Keratinocyte (primary cell): ENCODE measurements around the gene SSH2. TPM values are rescaled to one million over a fixed set of nuclear protein-coding genes. Genes with fewer than 3 reads are reported as not detected.

Experiments
- DNase-seq: peaks from one replicate; pipeline ENCODE4 v3.0.0-alpha.2; 2011; ENCODE audit warnings: low read depth, missing footprints, low spot score
- FAIRE-seq: peaks from 2 replicates; lab custom pipeline; 2011; peaks lifted over from hg19 to GRCh38; lab: Jason Lieb, UNC
- H2AFZ ChIP-seq: 2 replicates; pipeline ENCODE4 v1.6.0; 2012; ENCODE audit warnings: low read length, control low read depth, inconsistent platforms; ENCODE audit not compliant: control insufficient read depth
- H3K27ac ChIP-seq: 2 replicates; pipeline ENCODE4 v1.5.1; 2011; ENCODE audit warnings: low read length; ENCODE audit not compliant: control insufficient read depth, insufficient read depth
- H3K27me3 ChIP-seq: 3 replicates; pipeline ENCODE4 v1.6.0; 2011; ENCODE audit warnings: low read length; ENCODE audit not compliant: control insufficient read depth, insufficient read depth; ENCODE audit errors: extremely low read depth
- H3K36me3 ChIP-seq, 2 experiments: 2 replicates in 1 of 2; 3 replicates in 1 of 2; pipeline ENCODE4 v1.5.1; 2011; ENCODE audit warnings: low read length in 2 of 2, mild to moderate bottlenecking in 1 of 2; ENCODE audit not compliant: control insufficient read depth in 2 of 2, insufficient read depth in 2 of 2; ENCODE audit errors: extremely low read depth in 1 of 2
- H3K4me1 ChIP-seq: 3 replicates; pipeline ENCODE4 v1.5.1; 2011; ENCODE audit warnings: low read length; ENCODE audit not compliant: control insufficient read depth, insufficient read depth; ENCODE audit errors: extremely low read depth
- H3K4me2 ChIP-seq: 3 replicates; pipeline ENCODE4 v1.6.0; 2011; ENCODE audit warnings: low read depth, low read length; ENCODE audit not compliant: control insufficient read depth, insufficient read depth; ENCODE audit errors: extremely low read depth
- H3K4me3 ChIP-seq, 3 experiments: fragments of 200-600 bp in 1 of 3; sonication (generic) in 1 of 3; 2 replicates in 2 of 3; 3 replicates in 1 of 3; pipeline ENCODE4 v1.5.1; 2011 to 2016; ENCODE audit warnings: low read length in 3 of 3, mild to moderate bottlenecking in 3 of 3, control low read depth in 2 of 3, inconsistent platforms in 1 of 3, low read depth in 1 of 3, mixed read lengths in 1 of 3, mixed run types in 1 of 3, moderate library complexity in 1 of 3; ENCODE audit not compliant: control insufficient read depth in 2 of 3, insufficient read depth in 2 of 3; ENCODE audit errors: extremely low read depth in 1 of 3
- H3K79me2 ChIP-seq: 2 replicates; pipeline ENCODE4 v1.6.0; 2012; ENCODE audit warnings: low read length; ENCODE audit not compliant: control insufficient read depth, insufficient read depth
- H3K9ac ChIP-seq: 3 replicates; pipeline ENCODE4 v1.6.0; 2011; ENCODE audit warnings: low read length; ENCODE audit not compliant: control insufficient read depth, insufficient read depth; ENCODE audit errors: extremely low read depth
- H3K9me1 ChIP-seq: 3 replicates; pipeline ENCODE4 v1.6.0; 2011; ENCODE audit warnings: low read length; ENCODE audit not compliant: control insufficient read depth, insufficient read depth; ENCODE audit errors: extremely low read depth
- H3K9me3 ChIP-seq: 2 replicates; pipeline ENCODE4 v1.5.1; 2012; ENCODE audit warnings: low read depth, low read length; ENCODE audit not compliant: control insufficient read depth
- H4K20me1 ChIP-seq: 3 replicates; pipeline ENCODE4 v1.6.0; 2011; ENCODE audit warnings: low read length; ENCODE audit not compliant: control insufficient read depth, insufficient read depth; ENCODE audit errors: extremely low read depth
- EZH2 ChIP-seq: IDR thresholded peaks from one replicate; pipeline ENCODE4 v1.6.1; 2012; ENCODE audit warnings: inconsistent platforms, mild to moderate bottlenecking, low read length, moderate library complexity
- dilution Hi-C: fragments of 300-500 bp; cut with MboI; formaldehyde crosslinking; loops from one replicate; pipeline ENCODE4 v1.7.0; 2020; ENCODE audit warnings: low sequenced_read_pairs; ENCODE audit not compliant: extremely low pct_ligation_motif_present
- polyA plus RNA-seq, 5 experiments: library from polyadenylated mRNA; depleted of rRNA in 3 of 5; stranded (reverse) in 3 of 5; stranded (forward) in 1 of 5; unstranded in 1 of 5; fragments of >200 nt; gene quantifications; 1 replicate in 1 of 5; 2 replicates in 3 of 5; 3 replicates in 1 of 5; pipeline versions ENCODE4 v1.2.1 to v1.2.3, GENCODE V29; 2011 to 2012; ENCODE audit warnings: missing spikeins in 2 of 5, low read depth in 1 of 5, low replicate concordance in 1 of 5
- TF ChIP-seq, protein P1 (sequence below), 3 experiments: IDR thresholded peaks in 1 of 3; conservative IDR thresholded peaks in 1 of 3; optimal IDR thresholded peaks in 1 of 3; 2 replicates in 2 of 3; 3 replicates in 1 of 3; pipeline versions ENCODE3 to v1.5.1; 2011; ENCODE audit warnings: low read length in 3 of 3, mild to moderate bottlenecking in 3 of 3, moderate library complexity in 2 of 3, control low read depth in 1 of 3, inconsistent platforms in 1 of 3; ENCODE audit not compliant: insufficient read depth in 2 of 3; ENCODE audit errors: extremely low read depth in 1 of 3

The SSH2 gene
- polyA plus RNA-seq, 1 donor (not counting 4 experiments of a cell fraction or from before 2014, with no cell fraction given): 13.9 TPM

DNA sequence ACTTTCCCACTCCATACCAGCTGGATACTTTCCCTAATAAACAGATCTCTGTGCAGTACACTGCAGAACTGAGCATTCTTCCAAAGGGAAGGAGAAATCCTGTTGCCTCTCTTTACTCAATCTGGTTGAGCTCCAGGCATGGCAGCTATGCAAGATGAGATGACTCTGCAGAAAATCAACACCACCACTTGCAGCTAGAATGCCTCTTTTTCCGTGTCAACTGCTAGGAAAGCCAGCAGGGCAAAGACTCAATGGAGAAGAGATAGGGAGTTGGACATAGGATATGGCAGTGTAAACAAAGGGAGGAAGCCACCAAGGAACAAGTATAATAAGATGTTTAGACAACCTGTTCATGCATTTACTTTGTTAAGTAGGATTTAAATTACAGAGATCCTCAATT lies 266.9 kb downstream of the SSH2 start:
- Histone ChIP-seq H3K9ac (no peak overlapping the region), H4K20me1 (no peaks in the 10 kb centered on the region), H3K27me3 (no peaks in the 10 kb centered on the region), H3K4me1 (peaks cover 16% of the 10 kb centered on the region), H3K79me2 (no peaks in the 10 kb centered on the region), H3K4me3 (no peak overlapping the region), H3K9me3 (no peaks in the 10 kb centered on the region), H3K27ac (no peak overlapping the region), H3K36me3 (peaks cover 5 to 6% of the 10 kb centered on the region in 2 experiments), H3K4me2 (no peak overlapping the region), H3K9me1 (no peaks in the 10 kb centered on the region), H2AFZ (no peak overlapping the region)
- dilution Hi-C loops: no loop called here
- DNase-seq: no peak
- no peak for FAIRE-seq
- TF ChIP-seq, protein P1, sequence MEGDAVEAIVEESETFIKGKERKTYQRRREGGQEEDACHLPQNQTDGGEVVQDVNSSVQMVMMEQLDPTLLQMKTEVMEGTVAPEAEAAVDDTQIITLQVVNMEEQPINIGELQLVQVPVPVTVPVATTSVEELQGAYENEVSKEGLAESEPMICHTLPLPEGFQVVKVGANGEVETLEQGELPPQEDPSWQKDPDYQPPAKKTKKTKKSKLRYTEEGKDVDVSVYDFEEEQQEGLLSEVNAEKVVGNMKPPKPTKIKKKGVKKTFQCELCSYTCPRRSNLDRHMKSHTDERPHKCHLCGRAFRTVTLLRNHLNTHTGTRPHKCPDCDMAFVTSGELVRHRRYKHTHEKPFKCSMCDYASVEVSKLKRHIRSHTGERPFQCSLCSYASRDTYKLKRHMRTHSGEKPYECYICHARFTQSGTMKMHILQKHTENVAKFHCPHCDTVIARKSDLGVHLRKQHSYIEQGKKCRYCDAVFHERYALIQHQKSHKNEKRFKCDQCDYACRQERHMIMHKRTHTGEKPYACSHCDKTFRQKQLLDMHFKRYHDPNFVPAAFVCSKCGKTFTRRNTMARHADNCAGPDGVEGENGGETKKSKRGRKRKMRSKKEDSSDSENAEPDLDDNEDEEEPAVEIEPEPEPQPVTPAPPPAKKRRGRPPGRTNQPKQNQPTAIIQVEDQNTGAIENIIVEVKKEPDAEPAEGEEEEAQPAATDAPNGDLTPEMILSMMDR (optimal IDR thresholded peaks at IDR 0.05 in 1 of 3, IDR thresholded peaks at IDR 0.05 in 1 of 3, conservative IDR thresholded peaks at IDR 0.05 in 1 of 3; ENCODE audit: extremely low read depth in 1 of 3, insufficient read depth in 2 of 3, low read length in 3 of 3): no peak
- no peak for TF ChIP-seq EZH2

DNA sequence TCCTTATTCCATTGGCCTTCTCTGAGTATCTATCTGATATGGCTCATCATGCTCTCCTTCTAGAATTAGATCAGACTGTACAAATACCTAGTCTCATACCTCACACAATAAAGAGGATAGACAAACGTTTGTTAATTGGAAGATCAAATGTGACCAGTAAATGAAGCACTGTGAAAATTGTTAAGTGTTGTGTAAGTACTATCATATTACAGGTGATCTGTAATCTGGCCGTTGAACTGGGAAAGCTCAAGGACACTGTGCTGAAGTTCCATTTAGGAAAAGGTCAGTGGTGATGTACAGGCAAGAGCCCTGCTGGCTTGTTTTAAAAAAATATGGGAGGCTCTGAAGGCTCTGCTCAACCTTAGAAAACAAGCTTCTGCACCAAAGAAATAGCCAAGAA lies 268.8 kb downstream of the SSH2 start:
- dilution Hi-C loops: no loop called here
- Histone ChIP-seq H3K79me2 (no peaks in the 10 kb centered on the region), H3K36me3 (no peaks in the 10 kb centered on the region), H3K9ac (no peak overlapping the region), H4K20me1 (no peaks in the 10 kb centered on the region), H3K4me2 (no peak overlapping the region), H3K4me3 (no peak overlapping the region), H2AFZ (no peak overlapping the region), H3K4me1 (peaks cover 16% of the 10 kb centered on the region), H3K9me3 (no peaks in the 10 kb centered on the region), H3K9me1 (no peaks in the 10 kb centered on the region), H3K27me3 (no peaks in the 10 kb centered on the region), H3K27ac (no peak overlapping the region)
- TF ChIP-seq EZH2: no peak
- TF ChIP-seq, protein P1 (optimal IDR thresholded peaks at IDR 0.05 in 1 of 3, IDR thresholded peaks at IDR 0.05 in 1 of 3, conservative IDR thresholded peaks at IDR 0.05 in 1 of 3; ENCODE audit: extremely low read depth in 1 of 3, insufficient read depth in 2 of 3, low read length in 3 of 3): no peak
- DNase-seq (no peak), FAIRE-seq (no peak)
